HG02623 (cell line): ENCODE data around the gene GLP2R.
"Not testable (repeated sequence)": the region's sequence is repeated elsewhere in the genome, so short reads cannot be mapped to it uniquely, and the experiment has no call there.

ENCODE experiments used
- ATAC-seq: cut with Tn5 transposase; IDR thresholded peaks from one replicate; pipeline ENCODE4 v1.9.1; 2021; ENCODE audit warnings: moderate library complexity; ENCODE audit not compliant: unreplicated experiment

The GLP2R gene

DNA sequence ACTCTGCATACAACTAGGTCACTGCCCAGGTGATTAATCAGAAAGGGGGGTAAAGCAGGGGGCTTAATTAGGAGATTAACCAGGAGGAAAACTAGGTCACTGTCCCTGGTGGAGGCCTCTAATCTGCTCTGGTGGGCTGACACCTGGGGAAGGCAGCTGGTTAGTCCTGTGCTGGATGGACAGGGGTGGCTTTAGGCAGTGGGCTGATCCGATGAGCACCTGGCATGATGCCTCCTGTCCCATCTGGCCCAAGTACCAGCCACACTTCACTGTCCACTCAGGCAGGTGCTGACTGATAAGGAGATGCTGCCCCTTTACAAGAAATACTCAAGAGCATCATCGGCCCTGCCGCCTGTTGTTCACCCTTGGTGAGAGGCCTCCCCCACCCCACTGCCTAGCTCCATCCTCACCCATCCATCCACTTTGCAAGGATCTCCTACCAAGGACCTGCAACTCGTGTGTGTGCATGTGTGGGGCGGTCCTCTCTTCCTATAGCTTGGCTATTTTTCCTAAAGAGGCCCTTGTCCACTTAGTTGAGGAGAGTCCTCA is 93.2 kb downstream of the GLP2R start:
- ATAC-seq: no peak

DNA sequence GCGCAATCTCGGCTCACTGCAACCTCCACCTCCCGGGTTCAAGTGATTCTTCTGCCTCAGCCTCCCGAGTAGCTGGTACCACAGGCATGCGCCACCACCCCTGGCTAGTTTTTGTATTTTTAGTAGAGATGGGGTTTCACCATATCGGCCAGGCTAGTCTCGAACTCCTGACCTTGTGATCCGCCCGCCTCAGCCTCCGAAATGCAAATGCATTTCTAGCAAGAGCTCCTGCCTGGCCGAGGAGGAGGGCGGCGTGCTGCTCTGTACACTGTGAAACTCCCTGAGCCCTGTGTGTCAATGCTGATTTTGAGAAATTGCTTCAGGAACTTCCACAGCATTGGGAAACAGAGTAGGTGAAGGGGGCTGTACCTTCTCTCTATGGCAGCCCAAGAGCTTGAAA is 95.5 kb downstream of the GLP2R start:
- ATAC-seq: not testable (repeated sequence)

GRCh38 chr17:9922012-9922848 is 96.5 kb downstream of the GLP2R start:
- ATAC-seq: no peak

GRCh38 chr17:9924735-9925191 is 99.0 kb downstream of the GLP2R start:
- ATAC-seq: no peak

DNA sequence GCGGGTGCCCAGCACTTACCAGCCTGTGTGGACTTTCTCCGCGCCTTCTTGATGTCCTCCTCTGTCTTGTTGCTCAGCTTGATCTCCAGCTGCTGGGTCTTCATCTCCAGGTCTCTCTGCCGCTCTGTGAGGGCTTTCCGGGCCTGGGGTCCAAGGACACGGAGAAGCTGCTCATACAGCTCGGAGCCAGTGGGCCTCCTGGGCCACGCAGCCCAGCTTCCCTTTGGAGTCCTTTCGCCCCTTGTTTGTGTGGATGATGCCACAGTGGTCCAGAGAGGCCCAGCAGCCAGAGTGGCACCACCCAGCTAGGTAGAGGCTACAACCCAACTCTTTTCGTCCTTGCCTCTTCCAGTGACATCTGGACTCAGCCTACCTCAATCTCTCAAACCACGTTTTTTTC is 99.7 kb downstream of the GLP2R start:
- no peak for ATAC-seq

GRCh38 chr17:9926150-9926804 is 100.6 kb downstream of the GLP2R start:
- ATAC-seq: no peak

- no peak for ATAC-seq
These were observed 103.0 kb downstream of the GLP2R start for GRCh38 chr17:9928601-9929333.

DNA sequence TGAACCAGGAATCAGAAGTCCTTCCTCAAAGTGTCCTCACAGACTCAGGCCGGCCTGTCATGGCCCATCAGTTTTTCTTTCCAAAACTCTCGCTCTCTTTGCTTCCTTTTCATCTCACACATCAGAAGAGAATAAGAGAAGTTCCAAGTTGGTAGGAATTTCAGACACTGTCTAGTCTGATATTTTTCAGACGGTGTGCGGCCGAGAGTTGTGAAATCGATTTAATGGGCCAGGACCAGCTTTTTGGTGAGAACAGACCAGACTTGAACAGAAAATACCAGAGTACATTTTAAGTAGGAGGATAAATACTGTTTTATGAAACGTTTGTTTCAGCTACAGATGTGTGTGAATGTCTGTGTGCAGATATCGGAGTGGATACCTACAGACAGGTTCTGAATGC is 104.1 kb downstream of the GLP2R start:
- ATAC-seq: no peak

GRCh38 chr17:9931144-9931741 is 105.5 kb downstream of the GLP2R start:
- no peak for ATAC-seq

DNA sequence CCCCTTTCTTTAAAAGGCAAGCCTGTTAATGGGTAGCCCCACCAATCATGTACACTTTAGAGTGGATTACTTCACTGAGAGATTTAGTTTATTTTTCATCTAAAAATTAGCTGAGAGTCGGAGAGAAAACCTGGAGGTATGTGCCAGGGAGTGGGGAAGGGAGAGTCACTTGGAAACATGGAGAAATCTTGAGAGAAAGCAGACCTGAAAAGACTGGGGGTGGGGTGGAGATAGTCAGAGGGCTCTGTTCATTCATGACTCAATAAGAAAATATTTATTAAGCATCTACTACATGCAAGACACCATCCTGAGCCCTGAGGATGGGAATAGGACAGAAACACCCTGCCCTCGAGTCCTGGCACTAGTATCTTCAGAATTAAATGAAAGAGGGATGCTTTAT is 106.8 kb downstream of the GLP2R start:
- no peak for ATAC-seq

- ATAC-seq: no peak
These were observed 108.6 kb downstream of the GLP2R start for GRCh38 chr17:9934331-9934730.

DNA sequence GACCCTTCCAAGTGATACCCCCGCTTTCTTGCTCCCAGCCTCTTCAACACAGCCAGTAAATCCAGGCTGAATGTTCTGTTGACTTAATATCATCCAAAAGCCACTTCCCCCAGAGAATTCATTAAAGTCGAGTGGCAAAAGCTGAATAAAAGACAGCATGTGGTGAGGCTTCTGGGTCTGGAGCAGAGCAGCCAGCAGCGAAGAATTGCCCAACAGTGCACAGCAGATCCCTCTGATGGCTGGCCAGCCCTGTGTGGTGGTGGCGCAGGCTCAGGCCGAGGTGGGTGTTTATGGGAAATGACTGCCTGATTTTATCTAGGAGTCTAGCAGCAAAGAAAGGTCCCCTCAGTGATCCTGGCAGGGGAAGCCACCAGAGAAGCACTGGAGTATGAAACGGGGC is 109.7 kb downstream of the GLP2R start:
- no peak for ATAC-seq

DNA sequence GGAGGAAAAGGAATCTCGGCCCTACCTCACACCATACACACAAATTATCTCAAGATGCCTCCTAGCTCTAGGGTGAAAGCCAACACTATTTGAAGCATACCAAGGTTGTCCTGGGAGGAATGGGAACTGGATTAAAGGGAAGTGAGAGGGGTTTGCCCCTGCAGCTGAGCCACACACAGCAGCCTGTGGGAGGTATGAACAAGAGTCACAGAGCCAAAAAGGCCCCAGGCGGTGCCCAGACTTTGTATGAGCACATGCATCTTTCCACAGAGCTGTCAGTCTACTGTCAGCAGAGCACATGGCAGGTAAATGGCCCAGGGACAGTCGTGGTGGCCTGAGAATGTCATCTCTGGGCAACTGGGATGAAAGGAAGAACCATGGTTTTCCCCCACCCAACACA is 110.4 kb downstream of the GLP2R start:
- ATAC-seq: no peak

DNA sequence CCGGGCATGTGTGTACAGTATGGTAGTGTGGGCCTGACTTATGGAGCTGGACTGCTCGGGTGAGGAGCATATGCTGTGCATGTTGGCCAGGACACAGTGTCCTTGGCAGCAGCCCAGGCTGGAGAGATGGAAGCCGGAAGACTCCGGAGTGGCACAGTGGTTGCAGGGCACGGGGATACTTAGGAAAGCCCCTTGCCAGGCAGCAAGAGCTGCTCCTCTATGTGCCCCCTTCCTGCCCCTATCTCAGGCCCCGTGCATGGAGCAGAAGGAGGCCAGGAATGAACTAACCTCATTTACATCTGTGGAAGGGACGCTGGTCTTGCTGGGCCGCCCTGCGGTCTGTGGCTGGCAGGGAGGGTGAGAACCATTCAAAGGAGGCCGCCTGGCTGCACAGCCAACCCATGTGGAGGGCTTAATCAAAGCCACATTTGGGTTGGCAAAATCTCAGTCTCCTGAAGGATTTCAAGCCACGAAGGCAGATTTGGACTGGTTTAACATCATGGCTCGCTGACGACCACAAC is 111.6 kb downstream of the GLP2R start:
- ATAC-seq: no peak

GRCh38 chr17:9937901-9938300 is 112.2 kb downstream of the GLP2R start:
- no peak for ATAC-seq

DNA sequence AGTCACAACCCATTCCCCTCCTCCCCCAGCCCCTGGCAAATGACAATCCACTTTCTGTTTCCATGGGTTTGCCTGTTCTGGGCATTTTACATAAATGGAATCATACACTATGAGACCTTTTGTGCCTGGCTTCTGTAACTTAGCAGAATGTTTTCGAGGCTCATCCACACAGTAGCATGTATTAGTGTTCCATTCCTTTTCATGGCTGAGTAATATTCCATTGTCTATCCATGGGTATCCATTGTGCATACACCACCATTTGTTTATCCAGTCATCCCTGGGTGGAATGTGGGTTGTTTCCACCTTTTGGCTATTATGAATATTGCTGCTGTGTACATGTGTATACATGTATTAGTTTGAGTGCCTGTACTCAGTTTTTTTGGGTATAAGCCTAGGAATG is 113.0 kb downstream of the GLP2R start:
- no peak for ATAC-seq

DNA sequence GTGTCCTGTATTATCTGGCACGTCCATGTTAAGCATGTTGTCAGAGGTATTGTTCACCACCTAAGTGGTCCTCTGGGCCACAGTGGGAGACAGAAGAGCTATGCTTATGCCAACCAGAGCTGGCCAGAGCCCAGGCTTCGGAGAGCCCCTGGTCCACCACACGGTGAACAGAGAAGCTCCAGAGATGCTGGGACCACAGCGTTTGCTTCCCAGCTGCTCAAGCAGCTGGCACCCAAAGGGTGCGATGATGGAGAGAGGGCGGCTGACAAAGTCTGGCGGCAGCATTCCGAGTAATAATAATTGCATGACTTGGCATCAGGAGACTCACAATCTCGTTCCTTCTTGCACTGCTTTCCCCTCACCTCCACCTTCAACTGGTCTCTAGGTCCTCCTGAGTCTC is 115.1 kb downstream of the GLP2R start:
- no peak for ATAC-seq

GRCh38 chr17:9941305-9941704 is 115.6 kb downstream of the GLP2R start:
- no peak for ATAC-seq
